BLaER1 treated with 17β-estradiol and CSF1 and Interleukin-3, amounts not matched to agents 10 nM and 100 nM (cell line): ENCODE data around the gene TNFSF12.

Experiments used
- H3K27ac ChIP-seq, 11 experiments: shearing (Covaris generic); formaldehyde crosslinking; 2 replicates each; pipeline ENCODE4 v1.8.1; 2022
- H3K27me3 ChIP-seq, 11 experiments: shearing (Covaris generic); formaldehyde crosslinking; 2 replicates each; pipeline ENCODE4 v1.8.1; 2022
- H3K36me3 ChIP-seq, 11 experiments: shearing (Covaris generic); formaldehyde crosslinking; 2 replicates each; pipeline ENCODE4 v1.8.1; 2022
- H3K4me1 ChIP-seq, 10 experiments: shearing (Covaris generic); formaldehyde crosslinking; 2 replicates each; pipeline ENCODE4 v1.8.1; 2022
- H3K4me2 ChIP-seq, 11 experiments: shearing (Covaris generic); formaldehyde crosslinking; 2 replicates each; pipeline ENCODE4 v1.8.1; 2022
- H3K4me3 ChIP-seq, 10 experiments: shearing (Covaris generic); formaldehyde crosslinking; 2 replicates each; pipeline ENCODE4 v1.8.1; 2022
- H3K9ac ChIP-seq, 11 experiments: shearing (Covaris generic); formaldehyde crosslinking; 2 replicates each; pipeline ENCODE4 v1.8.1; 2022
- H3K9me3 ChIP-seq, 11 experiments: shearing (Covaris generic); formaldehyde crosslinking; replicated peaks in 1 of 11; 2 replicates each; pipeline ENCODE4 v1.8.1; 2022
- H4K20me1 ChIP-seq, 11 experiments: shearing (Covaris generic); formaldehyde crosslinking; 2 replicates each; pipeline ENCODE4 v1.8.1; 2022
- Cebpa-rat ChIP-seq, 11 experiments: shearing (Covaris generic); IDR thresholded peaks; 2 replicates each; pipeline ENCODE4 v1.8.1; 2022

The TNFSF12 gene

DNA sequence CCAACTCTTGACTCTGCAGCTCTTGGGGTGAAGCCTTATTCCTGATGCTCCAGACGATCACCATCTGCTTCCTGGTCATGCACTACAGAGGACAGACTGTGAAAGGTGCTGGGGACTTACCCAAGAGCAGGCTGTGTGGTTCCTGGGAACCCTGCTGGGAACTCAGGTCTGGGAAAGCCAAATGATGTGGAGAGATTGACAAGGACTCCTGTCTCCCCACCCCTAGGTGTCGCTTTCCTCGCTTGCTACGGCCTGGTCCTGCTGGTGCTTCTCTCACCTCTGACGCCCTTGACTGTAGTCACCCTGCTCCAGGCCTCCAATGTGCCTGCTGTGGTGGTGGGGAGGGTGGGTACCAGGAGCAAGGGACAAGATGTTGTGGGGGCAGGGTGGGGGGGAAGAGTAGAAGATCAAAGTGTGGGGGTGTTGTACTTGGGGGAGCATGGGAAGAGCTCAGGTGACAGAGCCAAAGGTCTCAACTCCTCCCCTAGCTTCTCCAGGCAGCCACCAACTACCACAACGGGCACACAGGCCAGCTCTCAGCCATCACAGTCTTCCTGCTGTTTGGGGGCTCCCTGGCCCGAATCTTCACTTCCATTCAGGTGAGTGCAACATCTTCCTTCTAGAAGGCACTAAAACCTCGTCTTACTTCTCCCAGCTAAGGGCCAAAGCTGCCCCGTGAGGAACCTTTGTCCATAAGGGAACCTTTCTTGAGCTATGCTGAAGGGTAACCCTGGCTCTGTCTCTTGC lies 38.0 kb downstream of the TNFSF12 start:
- no peak overlapping the region for H3K4me3 ChIP-seq
- H3K9ac ChIP-seq: peak overlapping the region in 10 of 11 experiments; percentile 33 to 60 (median 53); a peak in 14 of 22 replicates
- H3K4me1 ChIP-seq: peaks cover 50 to 77% (median 69%) of the 10 kb centered on the region in 10 experiments
- H3K36me3 ChIP-seq: peaks cover 30 to 71% (median 60%) of the 10 kb centered on the region in 11 experiments
- TF ChIP-seq Cebpa-rat (IDR thresholded peaks at IDR 0.05): no peak
- H3K9me3 ChIP-seq: no peaks in the 10 kb centered on the region
- peak overlapping the region in 10 of 11 experiments; percentile 17 to 100 (median 48); a peak in 18 of 22 replicates for H3K4me2 ChIP-seq
- peaks cover 0 to 43% (median 12%) of the 10 kb centered on the region in 11 experiments; a peak in 14 of 22 replicates for H4K20me1 ChIP-seq
- H3K27ac ChIP-seq: peak overlapping the region in 10 of 11 experiments; percentile 8 to 55 (median 46); a peak in 13 of 22 replicates
- no peaks in the 10 kb centered on the region for H3K27me3 ChIP-seq

DNA sequence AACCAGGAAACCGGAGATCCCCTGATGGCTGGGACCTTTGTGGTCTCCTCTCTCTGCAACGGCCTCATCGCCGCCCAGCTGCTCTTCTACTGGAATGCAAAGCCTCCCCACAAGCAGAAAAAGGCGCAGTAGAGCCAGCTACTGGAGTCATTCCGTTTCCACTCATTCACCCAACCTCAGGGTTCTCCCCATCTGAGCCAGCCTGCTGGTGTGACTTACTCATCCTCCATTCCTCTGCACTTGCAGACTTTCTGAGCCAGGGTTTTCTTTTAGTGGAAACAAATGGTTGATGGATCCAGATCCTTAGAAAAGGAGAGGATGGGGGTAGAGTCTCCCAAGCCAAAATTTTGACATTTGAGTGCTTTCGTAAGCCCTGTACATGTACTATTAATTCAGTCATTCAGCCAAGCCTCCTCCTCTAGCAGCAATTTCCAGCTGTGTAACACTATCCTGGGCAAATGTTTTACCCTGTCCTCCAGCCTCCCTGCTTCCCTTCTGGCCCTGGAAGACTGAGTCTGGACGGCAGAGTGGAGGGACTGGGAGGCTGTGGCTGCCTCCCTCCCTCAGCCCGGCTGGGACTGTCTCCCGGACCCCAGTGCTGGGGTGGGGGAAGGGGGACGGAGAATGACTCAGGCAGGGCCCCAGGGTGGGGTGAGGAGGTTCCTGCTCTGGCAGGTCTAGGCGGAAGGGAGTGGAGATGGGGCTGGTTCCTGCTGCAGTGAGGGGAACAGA lies 38.7 kb downstream of the TNFSF12 start:
- H4K20me1 ChIP-seq: peaks cover 0 to 48% (median 12%) of the 10 kb centered on the region in 11 experiments; a peak in 14 of 22 replicates

DNA sequence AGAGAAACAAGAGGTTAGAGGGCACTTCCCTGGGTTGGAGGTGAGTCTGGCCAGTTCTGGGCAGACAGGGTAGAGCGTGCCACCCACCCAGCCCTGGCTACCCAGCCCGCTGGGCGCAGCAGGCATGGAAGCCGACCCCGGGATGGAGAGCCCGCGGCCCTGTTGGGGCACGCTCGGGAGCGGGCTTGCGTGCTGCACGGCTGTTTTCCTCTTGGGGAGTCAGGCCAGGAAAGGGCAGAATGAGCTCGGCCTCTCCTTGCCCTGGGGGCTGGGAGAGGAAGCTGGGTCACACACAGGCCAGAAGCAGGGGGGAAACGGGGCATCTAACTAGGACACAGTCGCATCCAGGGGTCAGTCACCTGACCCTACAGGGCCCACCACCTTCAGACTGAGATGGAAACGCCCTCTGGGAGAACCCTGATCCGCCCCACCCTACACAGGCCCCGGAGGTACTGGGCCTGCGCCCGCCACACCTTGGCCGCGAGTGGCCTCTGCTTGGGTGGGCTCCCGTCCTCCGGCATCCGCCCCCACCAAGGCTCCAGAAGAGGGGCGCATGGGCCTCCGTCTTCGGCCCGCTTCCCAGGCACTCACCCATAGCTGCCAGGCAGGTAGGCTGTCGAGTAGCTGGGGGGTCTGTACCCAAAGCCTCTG lies 39.8 kb downstream of the TNFSF12 start:
- H3K4me2 ChIP-seq: peak overlapping the region in 6 of 11 experiments; percentile 48 to 95 (median 57); a peak in 11 of 22 replicates
- peak overlapping the region in 9 of 11 experiments; percentile 15 to 60 (median 49); a peak in 11 of 22 replicates for H3K9ac ChIP-seq

More for the DNA sequence above, 38.7 kb downstream of the TNFSF12 start:
- peaks cover 32 to 77% (median 66%) of the 10 kb centered on the region in 11 experiments for H3K36me3 ChIP-seq
- H3K9ac ChIP-seq: peak overlapping the region; percentile 33 to 60 (median 52); a peak in 16 of 22 replicates
- H3K4me3 ChIP-seq: 0 out of 20 replicates have a peak overlapping the region, but pooled peaks of 1 of the 10 experiments have one; percentile 5
- H3K27ac ChIP-seq: peak overlapping the region in 9 of 11 experiments; percentile 27 to 55 (median 48); a peak in 16 of 22 replicates
- TF ChIP-seq Cebpa-rat (IDR thresholded peaks at IDR 0.05): no peak
- H3K4me1 ChIP-seq: peaks cover 43 to 71% (median 62%) of the 10 kb centered on the region in 10 experiments
- H3K9me3 ChIP-seq: no peaks in the 10 kb centered on the region
- peak overlapping the region in 10 of 11 experiments; percentile 17 to 95 (median 48); a peak in 19 of 22 replicates for H3K4me2 ChIP-seq
- H3K27me3 ChIP-seq: no peaks in the 10 kb centered on the region

DNA sequence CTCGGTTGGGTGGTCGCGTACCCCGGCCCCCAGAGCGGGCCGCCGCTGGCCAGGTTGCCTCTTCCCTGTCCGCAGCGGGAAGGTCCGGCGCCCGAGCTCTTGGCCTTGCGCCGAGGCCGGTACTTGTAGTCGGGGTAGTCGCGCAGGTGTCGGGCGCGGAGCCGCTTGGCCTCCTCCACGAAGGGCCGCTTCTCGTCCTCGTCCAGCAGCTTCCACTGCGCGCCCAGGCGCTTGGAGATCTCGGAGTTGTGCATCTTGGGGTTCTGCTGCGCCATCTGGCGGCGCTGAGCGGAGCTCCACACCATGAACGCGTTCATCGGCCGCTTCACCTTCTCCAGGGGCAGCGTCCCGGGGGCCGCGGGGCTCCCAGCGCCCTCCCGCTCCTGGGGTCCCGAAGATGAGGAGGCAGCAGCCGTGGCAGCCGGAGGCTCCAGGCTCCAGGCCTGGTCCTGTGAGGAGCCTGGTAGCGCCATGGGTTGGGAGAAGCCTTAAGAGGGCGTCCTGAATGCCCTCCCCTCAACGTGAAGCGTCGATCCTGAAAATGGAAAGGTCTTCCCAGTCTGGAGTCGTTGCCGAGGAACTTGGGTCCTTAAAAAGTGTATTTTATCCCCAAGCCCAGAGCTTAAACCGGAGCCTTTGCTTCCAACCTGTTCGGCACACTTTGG lies 40.5 kb downstream of the TNFSF12 start:
- no peaks in the 10 kb centered on the region for H3K27me3 ChIP-seq
- no peaks in the 10 kb centered on the region for H3K9me3 ChIP-seq
- peaks cover 44 to 91% (median 81%) of the 10 kb centered on the region in 11 experiments for H3K36me3 ChIP-seq
- no peak for TF ChIP-seq Cebpa-rat (IDR thresholded peaks at IDR 0.05)
- H4K20me1 ChIP-seq: peaks cover 0 to 55% (median 12%) of the 10 kb centered on the region in 11 experiments; a peak in 13 of 22 replicates
- H3K4me1 ChIP-seq: peaks cover 31 to 60% (median 51%) of the 10 kb centered on the region in 10 experiments
- peak overlapping the region in 10 of 11 experiments; percentile 8 to 67 (median 48); a peak in 16 of 22 replicates for H3K9ac ChIP-seq
- H3K4me3 ChIP-seq: no peak overlapping the region
- peak overlapping the region; percentile 27 to 95 (median 59); a peak in 21 of 22 replicates for H3K4me2 ChIP-seq
- H3K27ac ChIP-seq: peak overlapping the region in 3 of 11 experiments; percentile 27 to 39 (median 32); a peak in 3 of 22 replicates

More for the DNA sequence above, 39.8 kb downstream of the TNFSF12 start:
- no peak for TF ChIP-seq Cebpa-rat (IDR thresholded peaks at IDR 0.05)
- Histone ChIP-seq H3K4me1 (peaks cover 33 to 62% (median 53%) of the 10 kb centered on the region in 10 experiments), H3K4me3 (no peak overlapping the region), H4K20me1 (peaks cover 0 to 53% (median 12%) of the 10 kb centered on the region in 11 experiments; a peak in 13 of 22 replicates), H3K27me3 (no peaks in the 10 kb centered on the region), H3K36me3 (peaks cover 37 to 85% (median 75%) of the 10 kb centered on the region in 11 experiments), H3K27ac (peak overlapping the region in 6 of 11 experiments; percentile 6 to 53 (median 36); a peak in 6 of 22 replicates), H3K9me3 (no peaks in the 10 kb centered on the region)

DNA sequence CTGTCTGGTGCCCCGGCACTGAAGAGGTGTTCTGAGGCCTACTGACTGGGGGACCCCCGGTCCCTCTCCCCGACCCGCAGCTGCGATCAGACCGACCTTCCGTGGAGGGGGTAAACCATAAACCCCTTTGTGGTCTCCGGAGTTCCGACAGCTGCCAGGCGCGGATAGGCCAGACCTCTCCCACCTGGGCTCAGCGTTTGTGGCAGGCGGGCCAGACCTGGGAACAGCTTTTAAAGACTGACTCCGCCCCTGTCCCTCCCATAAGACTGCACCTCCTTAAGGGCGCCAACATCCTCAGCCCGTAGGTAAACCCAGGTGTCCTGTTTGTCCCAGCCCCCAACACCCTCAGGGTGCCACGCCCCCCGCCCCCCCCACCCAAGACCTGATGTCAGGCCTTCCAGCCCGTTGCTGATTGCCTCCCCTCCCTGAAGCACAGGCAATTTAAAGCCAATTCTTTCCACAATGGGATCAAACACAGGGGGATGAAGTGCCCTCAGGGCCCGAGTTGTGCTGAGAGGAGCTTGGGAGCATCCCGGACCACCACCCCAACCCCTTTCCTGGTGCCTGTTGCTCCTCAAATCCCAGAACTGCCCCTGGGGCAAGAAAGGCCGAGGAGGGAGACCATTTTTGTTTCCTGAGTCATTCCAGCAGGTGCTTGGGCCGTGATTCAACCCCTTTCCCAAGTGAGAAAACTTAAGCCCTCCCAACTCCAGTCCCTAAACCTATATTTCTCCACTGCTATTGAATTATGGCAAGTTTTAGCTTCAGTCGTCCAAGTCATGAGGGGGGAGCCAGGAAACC lies 41.2 kb downstream of the TNFSF12 start, which contains the start of gene SOX15:
Gene SOX15, minus strand, starts transcription at position 204 of the 801 bp plus-strand sequence. CDS start 418 bp downstream, outside the sequence.
- no peak for TF ChIP-seq Cebpa-rat (IDR thresholded peaks at IDR 0.05)
- Histone ChIP-seq H3K27me3 (no peaks in the 10 kb centered on the region), H4K20me1 (peaks cover 0 to 55% (median 12%) of the 10 kb centered on the region in 11 experiments; a peak in 13 of 22 replicates), H3K9me3 (no peaks in the 10 kb centered on the region), H3K27ac (peak within 1 kb of the TSS in 4 of 11 experiments; percentile 6 to 39 (median 30); a peak in 4 of 22 replicates), H3K4me3 (no peak within 1 kb of the TSS), H3K4me1 (peaks cover 24 to 52% (median 44%) of the 10 kb centered on the region in 10 experiments), H3K36me3 (peaks cover 51 to 96% (median 88%) of the 10 kb centered on the region in 11 experiments), H3K9ac (peak within 1 kb of the TSS in 10 of 11 experiments; percentile 8 to 67 (median 48); a peak in 17 of 22 replicates), H3K4me2 (peak within 1 kb of the TSS; percentile 27 to 95 (median 59); a peak in 21 of 22 replicates)

DNA sequence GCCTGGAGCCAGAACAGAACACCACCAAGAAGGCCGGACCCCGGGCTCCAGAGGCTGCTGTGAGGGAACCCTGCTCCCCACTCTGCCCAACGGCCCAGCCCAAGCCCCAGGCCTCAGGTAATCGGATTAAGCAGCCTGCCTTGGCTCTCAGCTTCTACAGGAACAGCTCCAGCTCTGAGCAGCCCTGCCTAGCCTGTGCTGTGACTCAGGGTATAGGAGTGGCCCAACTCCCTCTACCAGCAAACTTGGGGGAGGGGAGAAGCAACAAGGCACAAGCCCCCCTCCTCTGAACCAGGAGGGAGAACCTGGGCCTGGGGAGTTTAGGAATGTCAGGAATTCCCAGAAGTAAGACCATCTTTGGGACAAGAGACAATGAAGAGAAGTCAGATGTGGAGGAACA lies 41.9 kb downstream of the TNFSF12 start:
- H3K36me3 ChIP-seq: peaks cover 58 to 96% (median 89%) of the 10 kb centered on the region in 11 experiments
- H3K9me3 ChIP-seq: no peaks in the 10 kb centered on the region
- no peak overlapping the region for H3K4me3 ChIP-seq
- H3K27me3 ChIP-seq: no peaks in the 10 kb centered on the region
- peaks cover 0 to 55% (median 12%) of the 10 kb centered on the region in 11 experiments; a peak in 13 of 22 replicates for H4K20me1 ChIP-seq
- 0 out of 22 replicates have a peak overlapping the region, but pooled peaks of 1 of the 11 experiments have one; percentile 6 for H3K27ac ChIP-seq
- TF ChIP-seq Cebpa-rat (IDR thresholded peaks at IDR 0.05): no peak
- H3K4me1 ChIP-seq: peaks cover 17 to 46% (median 37%) of the 10 kb centered on the region in 10 experiments
- no peak overlapping the region for H3K4me2 ChIP-seq
- peak overlapping the region in 8 of 11 experiments; percentile 4 to 42 (median 26); a peak in 6 of 22 replicates for H3K9ac ChIP-seq

- Histone ChIP-seq H4K20me1 (peaks cover 0 to 55% (median 12%) of the 10 kb centered on the region in 11 experiments; a peak in 13 of 22 replicates), H3K9me3 (no peaks in the 10 kb centered on the region), H3K27me3 (no peaks in the 10 kb centered on the region), H3K4me1 (peaks cover 17 to 37% (median 29%) of the 10 kb centered on the region in 10 experiments), H3K4me3 (no peak overlapping the region), H3K27ac (no peak overlapping the region), H3K9ac (0 out of 22 replicates have a peak overlapping the region, but pooled peaks of 1 of the 11 experiments have one; percentile 37), H3K36me3 (peaks cover 66 to 96% (median 90%) of the 10 kb centered on the region in 11 experiments), H3K4me2 (no peak overlapping the region)
- TF ChIP-seq Cebpa-rat (IDR thresholded peaks at IDR 0.05): no peak
Measured at GRCh38 chr17:7591596-7591995, 42.7 kb downstream of the TNFSF12 start.
